ENCODE measurements around the gene TGFB3. TPM values are rescaled to one million over a fixed set of nuclear protein-coding genes. Genes with fewer than 3 reads are reported as not detected.

TGFB3 gene
- total and polyA plus RNA-seq, 2 donors from 2014 or later: 5.2 to 39.5 TPM

DNA sequence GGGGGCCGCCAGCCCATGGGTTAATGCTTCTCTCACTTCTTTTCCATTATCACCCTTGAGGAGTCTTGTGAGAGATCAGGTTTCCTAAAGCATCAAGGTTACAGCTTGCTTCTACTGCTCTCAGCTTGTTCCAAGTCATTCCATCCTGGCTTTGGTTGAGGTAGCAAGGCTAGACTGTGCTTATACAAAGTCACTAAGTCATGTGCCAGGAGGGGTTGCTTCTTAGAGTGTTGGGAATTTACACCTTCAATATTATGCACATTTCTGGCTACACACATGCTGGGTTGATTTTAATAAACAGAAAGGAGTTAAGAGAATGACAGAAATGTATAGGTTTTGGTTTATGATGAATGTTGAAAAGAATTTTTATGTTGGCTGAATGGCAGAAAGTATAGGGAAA, 25.6 kb upstream of the TGFB3 start:
- H3K27ac ChIP-seq (ENCODE audit: low read depth in 2 of 2, low read length in 2 of 2): no peak overlapping the region
- peaks cover 7 to 28% (median 14%) of the 10 kb centered on the region in 3 donors for H3K36me3 ChIP-seq (ENCODE audit: control insufficient read depth in 2 of 3, insufficient read depth in 3 of 3, low read length in 3 of 3)
- no peaks in the 10 kb centered on the region for H3K4me1 ChIP-seq (ENCODE audit: control insufficient read depth in 2 of 3, insufficient read depth in 2 of 3, low read depth in 1 of 3, low read length in 3 of 3)
- H3K4me3 ChIP-seq (ENCODE audit: low read length in 3 of 3): no peak overlapping the region
- DNase-seq (no peak), FAIRE-seq (no peak)
- no peak overlapping the region for H3K9ac ChIP-seq (ENCODE audit: low read length in 3 of 3)
- H3K9me3 ChIP-seq (ENCODE audit: control insufficient read depth in 2 of 3, insufficient read depth in 1 of 3, low read length in 3 of 3): peaks cover 0 to 1% (median 0%) of the 10 kb centered on the region in 3 donors
- no peaks in the 10 kb centered on the region for H3K27me3 ChIP-seq (ENCODE audit: control insufficient read depth, insufficient read depth, low read length)
- intact Hi-C loops (cut with DNase I): no loop called here
- TF ChIP-seq, protein P1, sequence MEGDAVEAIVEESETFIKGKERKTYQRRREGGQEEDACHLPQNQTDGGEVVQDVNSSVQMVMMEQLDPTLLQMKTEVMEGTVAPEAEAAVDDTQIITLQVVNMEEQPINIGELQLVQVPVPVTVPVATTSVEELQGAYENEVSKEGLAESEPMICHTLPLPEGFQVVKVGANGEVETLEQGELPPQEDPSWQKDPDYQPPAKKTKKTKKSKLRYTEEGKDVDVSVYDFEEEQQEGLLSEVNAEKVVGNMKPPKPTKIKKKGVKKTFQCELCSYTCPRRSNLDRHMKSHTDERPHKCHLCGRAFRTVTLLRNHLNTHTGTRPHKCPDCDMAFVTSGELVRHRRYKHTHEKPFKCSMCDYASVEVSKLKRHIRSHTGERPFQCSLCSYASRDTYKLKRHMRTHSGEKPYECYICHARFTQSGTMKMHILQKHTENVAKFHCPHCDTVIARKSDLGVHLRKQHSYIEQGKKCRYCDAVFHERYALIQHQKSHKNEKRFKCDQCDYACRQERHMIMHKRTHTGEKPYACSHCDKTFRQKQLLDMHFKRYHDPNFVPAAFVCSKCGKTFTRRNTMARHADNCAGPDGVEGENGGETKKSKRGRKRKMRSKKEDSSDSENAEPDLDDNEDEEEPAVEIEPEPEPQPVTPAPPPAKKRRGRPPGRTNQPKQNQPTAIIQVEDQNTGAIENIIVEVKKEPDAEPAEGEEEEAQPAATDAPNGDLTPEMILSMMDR (IDR thresholded peaks at IDR 0.05; ENCODE audit: borderline replicate concordance, extremely low read depth, insufficient read depth): no peak

DNA sequence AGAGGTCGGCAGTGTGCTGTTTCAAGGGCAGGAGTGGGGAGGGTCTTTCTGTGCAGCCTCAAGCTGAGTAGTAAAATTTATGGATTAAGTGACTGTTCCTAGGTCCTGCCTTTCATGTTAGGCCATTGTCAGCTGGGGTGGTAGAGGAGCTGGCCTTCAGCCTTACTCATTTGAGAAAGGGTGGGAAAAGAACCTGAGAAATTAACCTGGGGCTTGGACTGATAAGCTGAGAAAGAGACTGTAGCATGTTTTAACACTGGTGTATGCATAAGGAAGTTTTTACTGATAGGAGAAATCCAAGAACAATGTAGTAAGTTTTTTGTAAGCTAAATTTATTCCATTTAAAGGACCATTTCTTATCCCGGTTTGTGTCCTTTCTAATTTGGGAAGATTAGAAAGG, 24.5 kb upstream of the TGFB3 start:
- TF ChIP-seq, protein P1 (IDR thresholded peaks at IDR 0.05; ENCODE audit: borderline replicate concordance, extremely low read depth, insufficient read depth): no peak
- intact Hi-C loops (cut with DNase I): no loop called here
- Histone ChIP-seq H3K9me3 (ENCODE audit: control insufficient read depth in 2 of 3, insufficient read depth in 1 of 3, low read length in 3 of 3) (peaks cover 0 to 1% (median 0%) of the 10 kb centered on the region in 3 donors), H3K27ac (ENCODE audit: low read depth in 2 of 2, low read length in 2 of 2) (no peak overlapping the region), H3K36me3 (ENCODE audit: control insufficient read depth in 2 of 3, insufficient read depth in 3 of 3, low read length in 3 of 3) (peaks cover 7 to 35% (median 20%) of the 10 kb centered on the region in 3 donors), H3K4me1 (ENCODE audit: control insufficient read depth in 2 of 3, insufficient read depth in 2 of 3, low read depth in 1 of 3, low read length in 3 of 3) (no peaks in the 10 kb centered on the region), H3K4me3 (ENCODE audit: low read length in 3 of 3) (no peak overlapping the region), H3K27me3 (ENCODE audit: control insufficient read depth, insufficient read depth, low read length) (no peaks in the 10 kb centered on the region), H3K9ac (ENCODE audit: low read length in 3 of 3) (no peak overlapping the region)
- FAIRE-seq (no peak), DNase-seq (no peak)

GRCh38 chr14:76002383-76002782, 20.6 kb upstream of the TGFB3 start:
- intact Hi-C loops (cut with DNase I): no loop called here

More at GRCh38 chr14:76002383-76002782, 20.6 kb upstream of the TGFB3 start:
- Histone ChIP-seq H3K4me3 (ENCODE audit: low read length in 3 of 3) (no peak overlapping the region), H3K27me3 (ENCODE audit: control insufficient read depth, insufficient read depth, low read length) (no peaks in the 10 kb centered on the region), H3K27ac (ENCODE audit: low read depth in 2 of 2, low read length in 2 of 2) (no peak overlapping the region), H3K9ac (ENCODE audit: low read length in 3 of 3) (no peak overlapping the region), H3K36me3 (ENCODE audit: control insufficient read depth in 2 of 3, insufficient read depth in 3 of 3, low read length in 3 of 3) (peaks cover 4 to 39% (median 24%) of the 10 kb centered on the region in 3 donors), H3K9me3 (ENCODE audit: control insufficient read depth in 2 of 3, insufficient read depth in 1 of 3, low read length in 3 of 3) (peaks cover 0 to 1% (median 0%) of the 10 kb centered on the region in 3 donors), H3K4me1 (ENCODE audit: control insufficient read depth in 2 of 3, insufficient read depth in 2 of 3, low read depth in 1 of 3, low read length in 3 of 3) (no peaks in the 10 kb centered on the region)
- TF ChIP-seq, protein P1 (IDR thresholded peaks at IDR 0.05; ENCODE audit: borderline replicate concordance, extremely low read depth, insufficient read depth): no peak
- DNase-seq (no peak), FAIRE-seq (no peak)

Data from kidney (tissue), 14 donors.